Stomach (tissue), 4 donors: ENCODE measurements around the gene KIF3C.

Source experiments
- CTCF ChIP-seq, 7 experiments: fragments of 450-650 bp in 4 of 7; fragments of 200-600 bp in 3 of 7; sonication (generic) in 3 of 7; IDR thresholded peaks; one replicate each; pipeline ENCODE4 v1.5.1; 2016 to 2019; ENCODE audit warnings: antibody characterized with exemption in 7 of 7, control low read depth in 2 of 7, mild to moderate bottlenecking in 1 of 7
- POLR2A ChIP-seq, 4 donors: fragments of 450-650 bp; IDR thresholded peaks; one replicate each; pipeline ENCODE4 v1.6.1; 2016; ENCODE audit warnings: antibody characterized with exemption in 4 of 4, control low read depth in 2 of 4, mild to moderate bottlenecking in 1 of 4, moderate library complexity in 1 of 4
- POLR2AphosphoS5 ChIP-seq, 3 donors: sonication (generic); formaldehyde crosslinking; IDR thresholded peaks; one replicate each; pipeline ENCODE4 v1.6.1; 2016; ENCODE audit warnings: antibody characterized with exemption in 3 of 3

DNA sequence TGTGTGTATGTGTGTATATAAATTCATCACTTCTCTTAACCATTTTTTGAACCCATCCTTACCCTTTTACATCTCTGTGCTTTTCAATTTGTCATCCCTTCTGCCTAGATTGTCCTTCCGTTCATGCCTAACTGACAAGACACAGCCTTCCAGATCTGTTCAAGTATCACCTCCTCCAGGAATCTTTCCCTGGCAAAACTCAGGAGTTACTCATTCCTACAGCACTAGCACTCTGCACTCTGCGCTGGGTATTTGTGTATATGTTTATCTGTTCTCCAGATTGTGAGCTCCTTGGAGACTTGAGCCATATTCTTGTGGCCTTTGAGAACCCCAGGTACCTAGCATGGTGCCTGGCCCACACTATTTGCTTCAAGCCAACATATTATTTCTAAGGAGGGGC is 77.2 kb downstream of the KIF3C start:
- no peak for TF ChIP-seq CTCF (IDR thresholded peaks at IDR 0.05)
- TF ChIP-seq POLR2A (IDR thresholded peaks at IDR 0.05): no peak
- TF ChIP-seq POLR2AphosphoS5 (IDR thresholded peaks at IDR 0.05): no peak
